Right kidney (tissue), 1 donor: Measurements from ENCODE around the gene KAZALD1.
A peak's percentile ranks its signal among the peaks of the same experiment; 100 is the strongest.

Experiments
- DNase-seq: peaks from one replicate; pipeline ENCODE4 v3.0.0-alpha.2; 2016

Gene KAZALD1

DNA sequence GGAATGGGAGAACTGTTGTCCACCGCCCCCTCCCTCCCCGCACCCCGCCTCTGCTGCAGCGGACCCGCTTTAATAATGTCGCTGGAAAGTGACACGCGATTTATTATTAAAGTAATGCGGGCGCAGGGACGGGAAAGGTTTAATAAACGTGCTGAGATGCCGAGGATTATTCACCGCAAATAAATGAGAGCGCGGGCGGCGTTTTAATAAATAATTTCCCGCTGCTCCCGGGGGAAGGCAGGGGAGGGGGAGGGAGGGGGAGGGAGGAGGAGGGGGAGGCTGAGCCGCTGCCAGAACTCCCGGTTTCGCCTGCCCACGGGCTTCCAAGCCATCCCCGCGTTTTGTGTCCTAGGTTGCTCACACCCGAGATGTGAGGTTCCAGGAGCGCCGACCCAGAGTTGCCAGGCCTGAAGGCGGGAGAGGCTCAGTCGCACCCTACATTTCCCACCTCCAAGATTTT lies 5.1 kb downstream of the KAZALD1 start:
- DNase-seq = no peak

DNA sequence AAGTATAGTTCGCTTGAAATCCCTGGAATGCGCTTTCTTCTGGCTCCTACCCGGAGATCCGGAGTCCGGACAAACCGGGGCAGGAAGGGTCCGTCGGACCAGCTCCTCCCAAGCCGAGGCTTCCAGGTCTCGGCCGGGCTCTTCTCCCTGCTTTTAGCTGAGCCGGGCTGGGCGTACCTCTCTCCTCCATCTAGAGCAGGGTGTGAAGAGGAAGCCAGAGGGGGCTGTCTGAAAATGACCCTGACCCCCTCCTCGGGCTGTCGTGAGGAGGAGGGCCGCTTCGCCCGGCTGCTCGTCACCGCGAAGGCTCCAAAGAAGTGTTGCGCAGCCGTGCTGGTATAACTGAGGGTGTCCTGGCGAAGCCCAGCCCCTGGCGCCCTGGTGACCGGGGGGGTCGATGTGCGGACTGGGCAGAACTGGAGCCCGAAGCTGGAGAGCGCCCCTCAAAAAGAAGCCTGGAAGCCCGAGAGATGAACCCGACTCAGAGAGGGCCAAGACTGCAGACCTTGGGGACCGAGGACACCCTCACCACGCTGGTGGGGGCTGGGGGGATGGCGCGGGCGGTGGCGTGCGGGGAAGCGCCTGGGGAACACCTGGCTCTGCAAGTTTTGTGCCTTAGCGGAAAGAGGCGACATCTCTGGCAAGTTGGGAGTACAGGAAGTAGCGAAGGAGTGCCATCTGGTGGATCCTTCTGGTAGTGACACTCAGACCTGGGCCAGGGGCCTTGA lies 5.7 kb downstream of the KAZALD1 start:
- DNase-seq = peak; percentile 76

DNA sequence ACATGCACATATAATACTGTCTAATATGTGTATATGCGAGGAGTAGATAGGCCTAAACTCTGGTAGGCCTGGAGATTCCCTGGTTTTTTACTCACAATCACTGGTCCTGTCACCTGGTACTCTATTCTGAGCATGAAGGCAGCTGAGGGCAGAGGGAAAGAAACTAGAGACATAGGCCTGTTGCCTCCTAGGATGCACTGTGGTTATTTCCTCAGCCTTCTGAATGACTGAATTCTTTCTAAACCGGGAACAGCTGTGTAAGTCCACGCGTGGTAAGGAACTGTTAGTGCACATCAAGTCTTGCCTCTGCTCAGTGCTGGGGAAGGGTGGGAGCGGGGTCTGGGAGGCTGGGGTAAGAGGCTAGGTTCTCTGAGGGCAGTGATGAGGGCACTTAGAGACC lies 7.7 kb downstream of the KAZALD1 start:
- DNase-seq = no peak

DNA sequence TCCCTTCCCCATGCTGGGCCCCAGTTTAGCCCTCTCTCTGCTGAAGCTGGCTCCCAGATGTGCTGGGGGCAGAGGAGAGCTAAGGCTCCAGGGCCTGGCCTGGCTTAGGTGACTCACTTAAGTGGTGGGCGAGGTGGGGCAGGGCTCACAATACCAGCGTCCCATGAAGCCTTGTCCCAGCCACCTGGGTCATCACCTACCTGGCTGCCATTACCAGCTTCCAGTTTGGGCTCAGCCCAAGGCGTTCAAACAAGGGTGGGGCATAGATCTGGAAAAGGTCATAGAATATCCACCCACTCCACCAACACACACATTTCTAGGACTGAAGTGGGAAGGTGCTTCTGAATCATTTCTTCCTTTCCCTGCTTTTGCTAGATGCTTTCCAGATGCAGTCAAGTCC lies 8.3 kb downstream of the KAZALD1 start:
- DNase-seq = no peak

DNA sequence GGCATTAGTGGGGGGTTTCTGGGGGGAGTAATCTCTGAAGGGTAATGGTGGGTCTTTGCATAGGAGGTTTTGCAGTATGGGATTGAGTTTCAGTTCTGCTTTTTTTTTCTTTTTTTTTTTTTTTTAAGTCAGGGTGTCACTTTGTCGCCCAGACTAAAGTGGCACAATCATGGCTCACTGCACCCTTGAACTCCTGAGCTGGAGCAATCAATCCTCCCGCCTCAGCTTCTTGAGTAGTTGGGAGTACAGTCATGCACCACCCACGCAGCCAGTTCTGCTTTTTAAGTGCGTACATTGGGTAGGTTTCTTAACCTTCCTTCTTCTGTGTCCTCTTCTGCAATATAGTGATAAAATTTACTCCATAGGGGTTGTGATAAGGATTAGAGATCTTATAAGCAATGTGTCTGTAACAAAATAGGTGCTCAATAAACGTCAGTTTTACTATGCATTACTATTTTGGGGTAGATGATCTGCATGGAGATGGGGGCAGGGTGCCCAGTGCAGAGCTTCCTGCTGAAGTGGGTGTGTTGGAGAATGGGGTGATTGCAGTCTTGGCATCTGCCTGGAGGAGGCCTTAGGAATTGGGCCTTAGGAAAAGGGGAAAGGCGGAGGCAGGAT lies 9.6 kb downstream of the KAZALD1 start:
- DNase-seq = no peak

DNA sequence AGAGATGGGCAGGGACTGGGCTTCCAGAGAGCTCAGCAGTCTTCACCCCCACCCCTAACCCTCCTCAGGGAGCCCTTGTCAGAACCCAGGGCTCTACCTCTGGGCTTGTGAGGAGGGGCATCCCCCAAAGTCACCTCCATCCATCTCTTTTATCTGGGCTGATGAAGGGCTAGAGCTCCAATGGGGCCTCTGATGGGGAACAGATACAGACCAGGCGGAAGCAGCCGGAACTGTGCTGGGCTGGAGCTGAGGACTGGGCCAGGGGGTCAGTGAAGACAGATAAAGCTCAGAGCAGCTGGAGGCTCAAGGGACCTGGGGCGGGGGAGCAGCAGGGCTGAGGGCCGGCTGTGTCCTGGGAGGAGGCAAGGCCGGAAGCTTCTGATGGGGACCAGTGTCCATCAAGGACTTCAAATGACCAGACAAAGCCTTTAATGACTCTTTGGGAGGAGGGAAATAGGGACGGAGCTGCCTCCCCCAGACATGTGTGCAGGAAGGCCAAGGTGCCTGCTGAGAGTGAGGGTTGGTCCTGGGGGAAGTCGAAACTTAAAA lies 10.2 kb downstream of the KAZALD1 start:
- no peak for DNase-seq

DNA sequence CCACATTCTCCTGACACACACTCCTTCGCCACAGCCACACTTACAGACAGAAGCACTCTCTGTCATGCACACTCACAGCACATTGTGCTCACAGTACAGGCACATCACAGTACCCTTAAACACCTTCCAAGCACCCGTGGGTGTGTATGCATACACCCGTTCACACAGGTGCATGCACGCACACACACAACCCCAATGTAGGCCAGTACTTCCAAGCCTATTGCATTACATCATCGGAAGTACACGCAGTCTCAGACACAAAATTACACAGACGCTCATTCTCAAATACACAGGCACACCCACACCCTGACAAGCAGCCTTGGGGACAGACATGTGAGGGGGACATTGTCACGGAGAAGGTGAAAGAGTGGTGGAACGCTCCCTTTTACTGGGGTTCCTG lies 11.1 kb downstream of the KAZALD1 start:
- DNase-seq = no peak

DNA sequence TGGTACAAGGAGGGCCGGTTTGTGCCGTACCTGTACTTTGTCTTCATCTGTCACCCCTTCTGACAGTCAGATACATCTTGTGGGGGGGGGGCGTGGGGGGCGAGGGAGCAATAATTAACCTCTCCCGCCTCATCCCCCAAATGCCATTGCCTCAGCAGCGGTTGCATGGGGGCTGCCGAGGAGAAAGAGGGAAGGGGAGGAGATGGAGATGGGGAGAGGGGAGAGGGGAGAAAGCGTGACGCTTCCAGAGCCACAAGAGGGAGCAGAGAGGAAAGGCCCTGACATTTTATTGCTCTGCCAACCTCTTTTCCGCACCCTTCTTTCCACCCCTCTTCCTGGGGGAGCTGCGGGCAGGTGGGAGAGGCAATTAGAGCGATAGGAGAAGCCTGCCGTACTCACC lies 11.8 kb downstream of the KAZALD1 start:
- no peak for DNase-seq

DNA sequence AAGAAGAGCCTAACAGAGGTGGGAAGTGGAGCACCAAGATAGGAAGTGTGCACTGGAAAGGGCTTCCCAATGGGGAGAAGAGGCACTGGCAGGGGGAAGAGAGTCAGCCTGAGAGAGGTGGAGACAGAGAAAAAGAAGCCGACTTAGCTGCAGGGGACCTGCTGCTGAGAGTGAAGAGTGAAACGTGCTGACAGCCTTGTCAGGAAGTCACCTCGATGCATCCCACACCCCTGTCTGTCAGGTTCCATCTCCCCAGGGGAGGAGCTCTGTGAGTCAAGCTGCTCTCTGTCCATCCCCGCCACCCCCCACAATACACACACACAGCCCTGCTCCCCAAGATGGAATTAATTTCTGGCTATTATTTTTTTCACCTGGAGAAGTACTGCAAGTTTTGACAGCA lies 14.0 kb downstream of the KAZALD1 start:
- no peak for DNase-seq

DNA sequence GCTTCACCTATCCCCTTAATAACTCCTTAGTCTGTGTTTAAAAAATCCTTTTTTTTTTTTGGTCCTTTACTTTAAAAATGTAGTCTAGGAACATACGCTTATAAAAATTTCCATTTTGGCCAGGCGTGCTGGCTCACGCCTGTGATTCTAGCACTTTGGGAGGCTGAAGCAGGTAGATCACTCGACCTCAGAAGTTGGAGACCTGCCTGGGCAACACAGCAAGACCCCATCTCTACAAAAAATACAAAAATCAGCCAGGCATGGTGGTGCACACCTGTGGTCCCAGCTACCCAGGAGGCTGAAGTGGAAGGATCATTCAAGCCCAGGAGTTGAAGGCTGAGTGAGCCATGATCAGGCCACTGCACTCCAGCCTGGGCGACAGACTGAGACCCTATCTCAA lies 14.8 kb downstream of the KAZALD1 start:
- DNase-seq = no peak

DNA sequence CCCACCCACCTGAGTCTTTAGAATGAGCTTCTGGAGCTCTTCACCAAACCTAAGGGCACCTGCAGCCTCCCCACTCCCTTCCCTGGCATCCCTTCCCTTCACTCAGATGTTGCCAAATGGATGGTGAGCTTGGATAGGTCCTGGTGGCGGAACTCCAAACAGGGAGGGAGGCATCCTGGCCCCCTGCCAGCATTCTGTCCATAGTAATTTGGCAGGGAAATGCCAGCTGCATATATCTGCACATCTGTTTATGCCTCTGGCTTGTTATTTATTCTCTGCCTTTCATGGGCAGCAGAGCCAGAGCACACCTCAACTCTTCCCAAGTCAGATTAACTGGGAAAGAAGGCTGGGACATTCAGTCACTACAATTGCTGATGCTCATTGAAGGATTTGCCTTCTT lies 18.1 kb downstream of the KAZALD1 start:
- DNase-seq = no peak

DNA sequence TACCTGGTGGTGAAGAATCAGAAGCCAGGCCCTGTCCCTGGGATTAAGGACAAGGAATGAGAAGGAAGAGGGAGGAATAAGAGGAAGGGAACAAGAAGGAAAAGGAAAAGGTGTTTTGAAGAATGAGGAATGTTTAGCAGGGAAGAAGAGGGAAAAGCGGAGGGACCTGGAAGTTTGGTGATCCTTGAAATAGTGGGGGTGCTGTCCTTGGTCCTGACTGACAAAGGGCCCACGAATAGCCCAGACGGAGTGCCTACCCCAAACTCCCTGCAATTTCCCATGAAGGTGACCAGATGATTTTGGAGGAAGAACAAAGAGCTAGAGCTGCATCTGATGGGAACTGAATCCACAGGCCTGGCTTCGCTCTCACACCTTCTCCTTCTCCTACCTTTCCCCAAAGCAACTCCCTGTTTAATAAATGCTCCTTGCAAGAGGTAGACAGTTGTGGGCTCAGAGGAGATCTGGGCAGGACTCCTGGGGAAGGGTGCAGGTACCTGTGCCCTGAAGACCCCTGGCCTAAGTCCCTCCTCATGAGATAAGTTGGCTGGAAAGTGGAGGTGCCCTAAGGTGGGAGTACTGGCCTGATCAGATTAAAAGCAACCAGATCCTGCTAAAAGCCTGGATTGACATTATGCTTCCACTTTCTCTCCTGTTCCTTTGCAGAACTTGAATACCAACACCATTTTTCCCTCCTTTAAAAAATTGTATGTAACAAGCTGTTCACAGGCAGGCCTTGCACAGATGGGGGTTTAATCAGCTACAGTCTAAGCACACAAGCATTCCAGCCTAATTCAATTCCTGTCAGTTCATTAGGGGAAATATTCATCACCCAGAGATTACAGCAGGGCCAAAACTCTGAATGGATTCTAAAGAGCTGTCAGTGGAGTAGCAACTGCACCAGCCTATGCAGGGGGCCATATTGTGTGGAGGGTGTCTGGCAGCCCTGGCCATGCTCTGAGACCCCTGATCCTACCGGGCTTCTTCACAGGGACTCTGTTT lies 19.4 kb downstream of the KAZALD1 start:
- peak; percentile 46 for DNase-seq

DNA sequence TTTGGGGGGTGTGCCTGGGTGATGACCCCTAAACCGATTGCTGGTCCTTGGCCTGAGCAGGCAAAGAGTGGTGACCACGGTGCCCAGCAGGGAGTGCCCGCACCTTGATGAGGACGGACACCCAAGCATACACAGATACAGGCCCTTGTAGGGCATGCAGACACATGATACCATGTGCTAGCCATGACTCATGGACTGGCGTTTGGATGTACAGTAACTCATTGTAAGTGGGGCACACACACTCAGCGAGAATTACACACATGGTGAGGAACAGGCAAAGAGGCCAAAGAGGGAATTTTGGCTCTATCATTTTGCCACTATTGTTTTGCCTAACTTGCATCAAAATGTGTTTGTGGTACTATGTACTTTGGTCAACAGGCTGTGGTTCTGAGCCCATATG lies 24.1 kb downstream of the KAZALD1 start:
- no peak for DNase-seq

DNA sequence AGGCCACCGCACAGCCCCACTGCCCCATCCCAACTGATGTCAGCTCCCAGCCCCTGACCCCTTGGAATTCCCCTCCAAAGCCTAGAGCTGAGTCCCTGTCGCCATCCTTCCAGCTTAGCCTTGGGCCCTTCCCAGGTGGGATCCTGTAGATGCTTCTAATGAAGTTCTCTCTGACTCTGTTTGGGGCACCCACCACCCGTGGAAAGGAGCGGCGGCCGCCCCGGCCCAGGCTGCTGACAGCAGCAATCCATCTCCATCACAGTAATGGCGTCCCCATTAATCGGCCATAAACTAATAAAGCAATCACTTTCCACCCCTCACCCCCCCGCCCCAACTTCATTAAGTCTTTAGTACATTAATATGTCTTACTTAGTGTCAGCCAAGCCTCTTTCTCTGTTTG lies 25.6 kb downstream of the KAZALD1 start:
- DNase-seq = no peak

DNA sequence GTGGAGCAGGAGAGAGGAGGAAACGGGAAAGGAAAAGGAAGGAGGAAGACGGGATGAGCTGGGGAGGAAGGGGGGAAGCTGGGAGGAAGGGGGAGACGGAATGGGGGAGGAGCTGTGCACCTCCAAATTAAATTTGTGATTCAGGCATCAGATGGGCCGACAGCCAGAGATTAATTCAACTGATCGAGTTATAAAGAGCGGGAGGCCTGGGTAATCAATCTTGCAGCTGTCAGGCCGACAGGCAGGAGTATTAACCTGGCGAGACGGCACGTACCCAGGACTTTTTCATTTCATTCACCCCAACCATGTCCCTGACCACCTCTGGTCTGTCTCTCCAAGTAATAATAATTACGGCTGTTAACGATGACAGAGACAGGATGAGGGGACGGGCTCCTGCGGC lies 26.2 kb downstream of the KAZALD1 start:
- no peak for DNase-seq

DNA sequence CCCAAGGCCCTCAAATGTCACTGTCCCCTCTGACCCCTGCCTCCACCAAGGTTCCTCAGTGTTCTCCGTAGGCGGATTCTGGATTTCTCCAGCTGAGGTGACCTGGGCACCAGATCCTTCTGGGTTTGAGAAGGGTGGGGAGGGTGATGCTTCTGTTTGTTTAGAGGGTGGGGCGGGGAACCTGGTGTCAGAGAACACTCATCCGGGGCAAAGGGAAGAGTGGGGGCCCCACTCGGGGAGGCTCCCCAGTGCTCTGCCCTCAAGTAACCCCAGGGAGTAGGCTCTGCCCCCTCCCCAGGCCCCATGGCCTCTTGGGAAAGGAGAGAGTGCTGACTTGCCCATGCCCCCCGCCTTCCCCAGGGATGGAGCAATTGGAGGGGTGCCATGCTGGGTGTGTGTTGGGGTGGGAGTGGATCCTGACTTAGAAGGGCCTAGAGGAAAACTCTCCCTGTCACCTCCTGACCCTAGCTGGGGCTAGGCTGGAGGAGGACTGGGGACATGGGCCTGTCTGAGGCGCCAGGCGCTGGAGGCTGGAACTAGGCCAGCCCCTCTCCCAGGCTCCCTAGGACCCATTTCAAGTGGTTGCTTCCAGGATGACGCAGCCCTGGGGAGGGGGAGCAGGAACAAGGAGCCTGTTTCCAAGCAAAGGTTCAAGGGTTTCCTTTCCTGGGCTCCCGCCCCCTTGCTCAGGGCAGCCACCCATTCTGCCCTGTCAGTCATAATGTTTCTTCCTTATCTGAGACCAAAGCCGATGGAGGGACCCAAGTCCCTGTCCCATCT lies 27.9 kb downstream of the KAZALD1 start:
- no peak for DNase-seq

DNA sequence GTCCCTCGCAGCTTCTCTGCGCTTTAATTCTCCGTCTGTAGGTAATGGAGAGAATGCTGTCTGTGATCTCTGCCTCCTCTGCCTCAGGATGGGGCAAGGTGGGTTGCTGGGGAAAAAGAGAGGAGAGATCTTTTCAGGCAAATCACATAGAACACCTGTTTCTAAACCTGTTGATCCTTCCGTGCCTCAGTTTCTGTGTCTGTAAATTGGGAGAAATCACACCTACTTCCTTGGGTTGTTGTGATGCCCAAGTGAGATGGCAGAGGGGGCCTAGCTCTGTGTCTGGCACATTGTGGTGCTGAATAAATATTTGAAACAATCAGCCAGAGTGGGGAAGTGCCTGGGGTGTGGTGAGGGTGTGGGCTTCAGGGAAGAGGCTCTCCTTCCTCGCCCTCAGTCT lies 28.8 kb downstream of the KAZALD1 start:
- no peak for DNase-seq

DNA sequence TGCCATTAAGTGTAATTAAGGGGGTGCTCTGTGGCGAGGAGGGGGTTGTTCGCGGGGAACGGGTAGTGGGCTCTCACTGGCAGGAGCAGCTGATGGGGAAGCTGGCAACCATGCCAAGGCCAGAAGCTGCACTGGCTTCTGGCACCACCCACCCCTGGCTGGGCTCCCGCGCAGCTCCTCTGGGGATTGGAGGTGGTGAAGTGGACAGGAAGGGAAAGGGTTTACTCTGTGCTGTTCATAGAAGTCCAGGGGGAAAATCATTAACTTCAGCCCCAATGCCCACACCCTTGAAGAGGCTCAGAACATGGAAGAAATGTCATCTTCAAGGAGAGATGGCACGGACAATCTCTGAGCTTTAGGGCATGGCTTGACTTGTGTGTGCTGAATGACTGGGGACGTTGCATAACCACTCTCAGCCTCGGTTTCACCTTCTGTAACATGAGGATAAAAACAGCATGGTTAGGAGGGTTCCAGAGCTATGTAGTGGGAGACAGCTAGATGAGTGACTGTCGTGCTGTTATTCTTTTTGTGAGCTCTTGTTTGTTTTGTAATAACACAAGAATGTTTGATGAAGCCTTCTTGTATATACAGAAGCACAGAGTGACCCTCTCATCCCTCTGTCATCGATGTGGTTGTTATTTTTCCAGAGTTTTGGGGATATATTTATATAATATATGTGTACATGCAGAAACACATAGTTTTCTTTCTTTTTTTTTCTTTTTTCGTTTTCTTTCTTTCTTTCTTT lies 29.9 kb downstream of the KAZALD1 start:
- no peak for DNase-seq

DNA sequence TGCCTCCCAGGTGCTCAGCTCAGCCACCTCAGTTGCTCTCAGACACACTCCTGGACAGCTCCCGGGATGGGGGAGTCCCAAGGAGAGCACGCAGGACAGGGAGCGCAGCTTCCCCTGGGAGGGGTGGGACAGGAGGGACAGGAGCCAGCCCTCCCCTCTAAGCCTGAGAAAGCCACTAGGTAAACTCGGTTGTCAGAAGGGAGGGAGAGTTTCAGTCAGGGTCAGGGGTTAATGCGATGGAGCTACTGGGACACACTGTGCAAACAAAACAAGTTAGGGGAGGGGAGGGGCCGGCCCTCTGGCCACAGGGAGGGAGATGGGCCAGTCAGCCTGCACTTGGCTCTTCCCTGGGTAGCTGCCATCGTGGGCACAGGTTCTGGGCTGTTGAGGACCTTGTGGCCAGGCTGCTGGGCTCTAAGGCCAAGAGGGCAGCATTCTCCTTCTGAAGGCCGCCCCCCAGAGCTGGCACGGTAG lies 31.1 kb downstream of the KAZALD1 start:
- peak; percentile 31 for DNase-seq

DNA sequence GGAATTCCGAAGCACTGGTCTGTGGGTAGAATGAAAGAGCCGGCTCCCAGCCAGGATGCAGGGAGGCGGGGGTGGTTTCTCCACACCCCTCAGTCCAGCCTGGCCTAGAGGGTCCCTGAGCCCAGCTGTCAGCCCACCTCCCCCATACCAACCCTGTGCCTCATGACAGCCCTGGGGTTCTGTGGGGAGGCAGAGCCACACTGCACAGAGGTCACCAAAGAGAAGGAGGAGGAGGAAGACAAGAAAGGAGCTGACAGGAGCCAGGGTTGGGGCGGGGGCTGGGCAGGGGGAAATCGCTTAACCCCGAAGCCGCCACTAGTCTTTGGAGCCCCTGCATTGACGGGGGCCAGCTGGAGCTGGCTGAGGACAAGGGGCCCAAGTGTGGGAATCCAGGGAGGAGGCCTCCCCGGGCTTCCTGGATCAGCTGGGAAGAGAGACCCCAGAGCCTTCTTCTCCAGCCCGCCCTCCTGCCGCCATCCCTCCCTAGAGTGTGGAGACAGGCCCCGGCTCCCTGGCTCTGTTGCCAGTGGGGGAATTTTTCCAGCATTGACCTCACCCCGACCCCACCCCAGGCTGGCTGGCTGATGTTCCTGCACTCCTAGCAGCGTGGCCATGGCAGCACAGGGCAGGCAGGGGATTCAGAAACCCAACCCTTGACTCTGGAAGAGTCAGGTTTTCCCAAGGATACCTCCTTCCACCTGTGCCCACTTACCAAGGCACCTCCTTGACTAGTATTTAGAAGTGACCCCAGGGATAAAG lies 32.5 kb downstream of the KAZALD1 start:
- DNase-seq = peak; percentile 69
